Adrenal gland (tissue), 5 donors: ENCODE measurements around the gene NOVA2.

Experiments used
- POLR2A ChIP-seq, 2 donors: fragments of 450-650 bp; IDR thresholded peaks; one replicate each; pipeline ENCODE4 v1.6.1; 2017; ENCODE audit warnings: antibody characterized with exemption in 2 of 2, mild to moderate bottlenecking in 2 of 2, moderate library complexity in 1 of 2
- TF ChIP-seq, protein P1 (sequence below), 6 experiments: fragments of 450-650 bp in 4 of 6; fragments of 200-600 bp in 2 of 6; sonication (generic) in 1 of 6; IDR thresholded peaks; 1 replicate in 5 of 6; 2 replicates in 1 of 6; pipeline versions ENCODE4 v1.5.1 to v1.8.0; 2016 to 2021; ENCODE audit warnings: antibody characterized with exemption in 6 of 6, mild to moderate bottlenecking in 2 of 6, moderate library complexity in 1 of 6
- donor health status: DM: no; HTN: no; CAD: no.

DNA sequence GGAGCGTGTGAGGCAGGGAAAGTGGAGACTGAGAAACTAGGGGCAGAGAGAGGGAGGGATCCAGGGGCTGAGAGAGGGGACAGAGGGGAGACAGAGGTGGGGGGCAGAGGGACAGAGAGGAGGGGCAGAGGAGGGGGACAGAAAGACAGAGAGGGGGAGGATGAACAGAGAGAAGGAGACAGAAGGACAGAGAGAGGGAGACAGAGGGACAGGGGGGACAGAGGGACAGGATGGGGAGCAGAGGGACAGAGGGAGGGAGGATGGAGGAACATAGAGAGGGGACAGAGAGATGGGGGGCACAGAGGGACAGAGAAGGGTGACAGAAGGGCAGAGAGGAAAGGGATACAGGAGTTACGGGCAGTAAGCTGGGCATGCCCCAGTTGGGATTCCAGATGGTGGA is 44.4 kb downstream of the NOVA2 start:
- TF ChIP-seq POLR2A (IDR thresholded peaks at IDR 0.05) = no peak
- TF ChIP-seq, protein P1, sequence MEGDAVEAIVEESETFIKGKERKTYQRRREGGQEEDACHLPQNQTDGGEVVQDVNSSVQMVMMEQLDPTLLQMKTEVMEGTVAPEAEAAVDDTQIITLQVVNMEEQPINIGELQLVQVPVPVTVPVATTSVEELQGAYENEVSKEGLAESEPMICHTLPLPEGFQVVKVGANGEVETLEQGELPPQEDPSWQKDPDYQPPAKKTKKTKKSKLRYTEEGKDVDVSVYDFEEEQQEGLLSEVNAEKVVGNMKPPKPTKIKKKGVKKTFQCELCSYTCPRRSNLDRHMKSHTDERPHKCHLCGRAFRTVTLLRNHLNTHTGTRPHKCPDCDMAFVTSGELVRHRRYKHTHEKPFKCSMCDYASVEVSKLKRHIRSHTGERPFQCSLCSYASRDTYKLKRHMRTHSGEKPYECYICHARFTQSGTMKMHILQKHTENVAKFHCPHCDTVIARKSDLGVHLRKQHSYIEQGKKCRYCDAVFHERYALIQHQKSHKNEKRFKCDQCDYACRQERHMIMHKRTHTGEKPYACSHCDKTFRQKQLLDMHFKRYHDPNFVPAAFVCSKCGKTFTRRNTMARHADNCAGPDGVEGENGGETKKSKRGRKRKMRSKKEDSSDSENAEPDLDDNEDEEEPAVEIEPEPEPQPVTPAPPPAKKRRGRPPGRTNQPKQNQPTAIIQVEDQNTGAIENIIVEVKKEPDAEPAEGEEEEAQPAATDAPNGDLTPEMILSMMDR (IDR thresholded peaks at IDR 0.05) = no peak
